K562 (cell line): ENCODE results near the gene PDE11A. TPM values are rescaled to one million over a fixed set of nuclear protein-coding genes. Genes with fewer than 3 reads are reported as not detected.

ENCODE experiments used
- ATF6 ChIP-seq: sonication (generic); formaldehyde crosslinking; IDR thresholded peaks from 2 replicates; pipeline ENCODE4 v1.4.0; 2020; ENCODE audit warnings: mild to moderate bottlenecking, missing genetic modification reagents
- ATF7 ChIP-seq: fragments of 450-650 bp; IDR thresholded peaks from 2 replicates; pipeline ENCODE4 v1.7.1; 2014; ENCODE audit warnings: mild to moderate bottlenecking, moderate library complexity
- KLF10 ChIP-seq: fragments of 250-450 bp; sonication (Bioruptor Pico); IDR thresholded peaks from 2 replicates; pipeline ENCODE4 v1.6.1; 2021; ENCODE audit warnings: matching md5 sums
- MAFF ChIP-seq: IDR thresholded peaks from 2 replicates; pipeline ENCODE4 v1.6.1; 2012; ENCODE audit warnings: low read length, improper control_type of control experiment
- MCM2 ChIP-seq: fragments of 450-650 bp; IDR thresholded peaks from 2 replicates; pipeline ENCODE4 v1.6.1; 2017; ENCODE audit warnings: low read depth, mild to moderate bottlenecking
- MCM7 ChIP-seq, 2 experiments: fragments of 450-650 bp; IDR thresholded peaks; 2 replicates each; pipeline ENCODE4 v1.6.1; 2016 to 2018
- MEIS2 ChIP-seq: fragments of 450-650 bp; IDR thresholded peaks from 2 replicates; pipeline ENCODE4 v1.6.1; 2014; ENCODE audit warnings: mild to moderate bottlenecking; ENCODE audit not compliant: partially characterized antibody
- MYBL2 ChIP-seq, 2 experiments: fragments of 450-650 bp in 1 of 2; sonication (generic) in 1 of 2; formaldehyde crosslinking in 1 of 2; IDR thresholded peaks; 2 replicates each; pipeline versions ENCODE4 v1.6.1 to v1.8.1; 2017 to 2022; ENCODE audit warnings: borderline replicate concordance in 1 of 2, inconsistent platforms in 1 of 2, low read depth in 1 of 2, mild to moderate bottlenecking in 1 of 2, missing genetic modification reagents in 1 of 2, moderate library complexity in 1 of 2
- PYGO2 ChIP-seq: fragments of 450-650 bp; IDR thresholded peaks from 2 replicates; pipeline ENCODE4 v1.6.1; 2016; ENCODE audit warnings: mild to moderate bottlenecking, missing genetic modification characterization, moderate library complexity, missing compliant biosample characterization
- RBM25 ChIP-seq: fragments of 200-400 bp; formaldehyde crosslinking; IDR thresholded peaks from 2 replicates; pipeline ENCODE4 v1.6.1; 2018; ENCODE audit warnings: low read length, low read depth, moderate library complexity; ENCODE audit not compliant: severe bottlenecking
- TAF1 ChIP-seq: IDR thresholded peaks from 2 replicates; pipeline ENCODE4 v1.6.1; 2011; ENCODE audit warnings: mild to moderate bottlenecking, low read length, moderate library complexity; ENCODE audit not compliant: insufficient read depth, control insufficient read depth, severe bottlenecking; ENCODE audit errors: extremely low read depth
- TCF7L2 ChIP-seq: fragments of 150-350 bp; IDR thresholded peaks from 2 replicates; pipeline ENCODE4 v1.6.1; 2016; ENCODE audit warnings: low read depth, mild to moderate bottlenecking, low read length, moderate library complexity
- TEAD1 ChIP-seq, 2 experiments: fragments of 450-650 bp in 1 of 2; sonication (generic) in 1 of 2; formaldehyde crosslinking; IDR thresholded peaks; 2 replicates each; pipeline versions ENCODE4 v1.4.0 to v1.8.0; 2020 to 2022; ENCODE audit warnings: mild to moderate bottlenecking in 2 of 2, missing genetic modification reagents in 1 of 2
- TFAP4 ChIP-seq: sonication (generic); formaldehyde crosslinking; IDR thresholded peaks from 2 replicates; pipeline ENCODE4 v1.8.0; 2022; ENCODE audit warnings: missing genetic modification reagents, mild to moderate bottlenecking, moderate library complexity, borderline replicate concordance
- USF2 ChIP-seq: sonication (generic); formaldehyde crosslinking; IDR thresholded peaks from 2 replicates; pipeline ENCODE4 v1.5.0; 2020; ENCODE audit warnings: missing genetic modification reagents
- ZBED1 ChIP-seq: IDR thresholded peaks from 2 replicates; pipeline ENCODE4 v1.6.1; 2014
- ZNF174 ChIP-seq: fragments of 250-450 bp; sonication (Bioruptor Pico); IDR thresholded peaks from 2 replicates; pipeline ENCODE4 v1.4.0; 2020; ENCODE audit warnings: mild to moderate bottlenecking
- ZNF398 ChIP-seq: fragments of 250-450 bp; sonication (Bioruptor Pico); IDR thresholded peaks from 2 replicates; pipeline ENCODE4 v1.8.0; 2021; ENCODE audit warnings: moderate library complexity, mild to moderate bottlenecking, inconsistent platforms
- ZNF449 ChIP-seq: fragments of 250-450 bp; sonication (Bioruptor Pico); IDR thresholded peaks from 2 replicates; pipeline ENCODE4 v1.8.0; 2022; ENCODE audit warnings: moderate library complexity, mild to moderate bottlenecking, inconsistent platforms
- ZNF699 ChIP-seq: fragments of 250-450 bp; sonication (Bioruptor Pico); IDR thresholded peaks from 2 replicates; pipeline ENCODE4 v1.8.0; 2021; ENCODE audit warnings: mild to moderate bottlenecking, moderate library complexity; ENCODE audit not compliant: insufficient replicate concordance
- polyA plus RNA-seq, 8 experiments: library from polyadenylated mRNA; depleted of rRNA in 4 of 8; stranded (reverse) in 5 of 8; unstranded in 3 of 8; fragments of >200 nt; fragmentation: Nextera tagmentation in 2 of 8; fragmentation: Illumina TruSeq in 1 of 8; extraction: Ambion mirVana in 2 of 8; extraction: Trizol in 1 of 8; gene quantifications; 2 replicates each; pipeline versions ENCODE4 v1.2.1 to v1.2.3, GENCODE V29; 2011 to 2014; ENCODE audit warnings: inconsistent platforms in 1 of 8, missing spikeins in 1 of 8
- total RNA-seq, 7 experiments: library from RNA; depleted of rRNA in 6 of 7; stranded (reverse); fragments of >200 nt in 6 of 7; fragmentation: Illumina TruSeq in 2 of 7; extraction: Trizol in 2 of 7; gene quantifications; 2 replicates each; pipeline versions ENCODE4 v1.2.1 to v1.2.3, GENCODE V29; 2011 to 2021; ENCODE audit warnings: low replicate concordance in 1 of 7

The PDE11A gene
- total and polyA plus RNA-seq, 9 of the 15 experiments (the other 6 are each of a cell fraction or from before 2014, with no cell fraction given): 3.2 to 22.1 (median 5.7) TPM

- no peak for TF ChIP-seq TCF7L2
- no peak for TF ChIP-seq MCM2
- TF ChIP-seq ATF6 (CRISPR knock-in tag): no peak
- no peak for TF ChIP-seq MAFF
- no peak for TF ChIP-seq RBM25
- no peak for TF ChIP-seq PYGO2
- peak; percentile 44 for TF ChIP-seq MEIS2
- no peak for TF ChIP-seq ZNF398
- TF ChIP-seq TEAD1 (CRISPR knock-in tag; IDR thresholded peaks at IDR 0.05): 0 out of 4 replicates have a peak, but pooled peaks of 1 of the 2 experiments have one; percentile 46
- TF ChIP-seq ZNF174 (CRISPR knock-in tag): no peak
- no peak for TF ChIP-seq ZBED1
- peak; percentile 83 for TF ChIP-seq TAF1
- no peak for TF ChIP-seq MCM7 (IDR thresholded peaks at IDR 0.05)
- peak; percentile 70 for TF ChIP-seq ATF7
- TF ChIP-seq MYBL2 (IDR thresholded peaks at IDR 0.05; ENCODE audit: low read depth): no peak
- TF ChIP-seq MYBL2 (CRISPR knock-in tag; IDR thresholded peaks at IDR 0.05; ENCODE audit: borderline replicate concordance): no peak
- no peak for TF ChIP-seq USF2 (CRISPR knock-in tag)
- TF ChIP-seq KLF10 (CRISPR knock-in tag): no peak
- no peak for TF ChIP-seq ZNF449 (CRISPR knock-in tag)
- TF ChIP-seq TFAP4 (CRISPR knock-in tag): peak; percentile 86
- no peak for TF ChIP-seq ZNF699 (CRISPR knock-in tag)
These were observed at the start of gene PDE11A (continued) for GRCh38 chr2:178072383-178073301.
